ENCODE measurements around the gene NFATC1.

The NFATC1 gene

GRCh38 chr18:79513381-79514081, 117.8 kb downstream of the NFATC1 start:
- in situ Hi-C loops (cut with MboI; ENCODE audit: low sequenced_read_pairs): loop anchor here (10.0 kb wide), 1 partner anchor 109 kb away; no protein-coding TSS in a partner anchor

DNA sequence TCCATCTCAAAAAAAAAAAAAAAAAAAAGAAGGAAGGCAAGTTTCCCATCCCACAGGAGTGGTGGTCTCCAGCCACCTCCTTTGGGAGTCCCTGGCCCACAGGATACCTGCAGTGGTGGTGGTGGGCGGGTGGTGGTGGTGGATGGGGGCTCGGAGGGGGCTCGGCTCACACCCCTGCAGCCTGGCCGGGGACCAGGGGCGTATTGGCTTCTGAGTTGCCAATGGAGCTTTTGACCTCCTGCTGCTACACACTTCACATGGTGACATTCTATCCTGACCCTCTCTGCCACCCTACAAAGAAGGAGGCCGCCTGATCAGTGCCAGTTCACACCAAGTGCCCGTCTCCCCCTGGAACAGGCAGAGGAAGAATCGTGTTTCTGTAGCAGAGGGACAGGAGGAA, 119.6 kb downstream of the NFATC1 start:
- in situ Hi-C loops (cut with MboI; ENCODE audit: low sequenced_read_pairs): loop anchor here (10.0 kb wide), 1 partner anchor 111 kb away; no protein-coding TSS in a partner anchor

DNA sequence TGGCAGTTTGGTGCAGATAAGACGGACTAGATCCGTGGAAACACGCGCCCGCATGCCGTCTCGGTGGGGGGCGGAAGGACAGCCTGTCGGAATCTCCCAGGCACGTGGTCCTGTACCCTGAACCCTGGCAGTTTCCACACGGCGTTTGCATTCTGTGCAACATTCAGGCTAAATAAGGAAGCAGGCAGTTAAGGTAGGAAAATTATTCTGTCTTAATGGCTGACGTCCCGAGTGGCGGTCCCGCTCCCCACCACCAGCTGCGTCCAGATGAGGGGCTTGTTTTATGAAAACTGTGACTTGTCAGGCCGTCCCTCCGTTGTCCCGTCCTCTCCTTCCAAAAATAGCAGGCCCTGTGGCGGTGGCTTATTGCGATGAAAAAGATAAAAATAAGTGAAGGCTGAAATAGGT, 120.2 kb downstream of the NFATC1 start:
- in situ Hi-C loops (cut with MboI; ENCODE audit: low sequenced_read_pairs): loop anchor here (10.0 kb wide), 1 partner anchor 111 kb away; no protein-coding TSS in a partner anchor

DNA sequence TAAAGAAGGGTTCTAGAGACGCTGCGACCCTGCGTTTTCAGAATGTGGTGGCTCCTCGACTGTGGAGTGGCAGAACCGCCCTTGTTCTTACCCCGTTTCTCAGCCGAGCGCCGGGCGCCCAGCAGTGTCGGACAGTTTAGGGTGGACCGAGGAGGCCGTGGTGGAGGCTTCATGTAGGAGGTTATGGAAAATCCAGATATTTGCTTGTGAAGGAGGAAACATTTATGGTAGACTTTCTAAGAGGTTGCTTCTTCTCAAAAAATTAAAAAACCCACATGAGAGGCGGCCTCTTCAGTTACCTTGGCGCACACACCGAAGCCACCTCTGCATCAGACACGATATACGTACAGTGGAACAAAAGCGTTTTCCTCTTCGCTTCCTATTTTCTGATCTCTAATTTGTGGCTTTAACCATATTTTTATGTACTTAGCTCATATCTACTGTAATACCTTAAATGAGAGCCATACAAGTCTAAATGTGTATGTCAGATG, 120.8 kb downstream of the NFATC1 start:
- in situ Hi-C loops (cut with MboI; ENCODE audit: low sequenced_read_pairs): loop anchor here (10.0 kb wide), 1 partner anchor 112 kb away; no protein-coding TSS in a partner anchor

DNA sequence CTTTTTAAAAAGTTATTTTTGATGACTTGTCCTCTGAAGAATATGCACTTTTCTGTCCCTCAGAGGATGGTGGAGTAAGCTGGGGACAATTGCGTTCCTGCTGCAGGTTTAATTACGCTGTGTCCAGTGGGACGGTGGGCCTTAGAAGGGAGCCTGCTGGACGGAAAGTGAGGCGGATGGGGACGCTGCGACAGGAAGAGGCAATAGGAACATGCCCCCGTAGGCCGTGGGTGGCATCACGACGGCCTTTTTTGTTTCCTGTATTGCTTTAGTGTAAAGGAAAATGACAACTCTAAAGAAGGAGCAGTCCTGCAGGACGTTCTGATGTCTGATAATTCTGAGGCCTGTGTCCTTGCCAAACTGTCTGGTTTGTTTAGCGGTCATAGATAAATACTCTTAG, 121.6 kb downstream of the NFATC1 start:
- in situ Hi-C loops (cut with MboI; ENCODE audit: low sequenced_read_pairs): loop anchor here (10.0 kb wide), 1 partner anchor 113 kb away; no protein-coding TSS in a partner anchor

DNA sequence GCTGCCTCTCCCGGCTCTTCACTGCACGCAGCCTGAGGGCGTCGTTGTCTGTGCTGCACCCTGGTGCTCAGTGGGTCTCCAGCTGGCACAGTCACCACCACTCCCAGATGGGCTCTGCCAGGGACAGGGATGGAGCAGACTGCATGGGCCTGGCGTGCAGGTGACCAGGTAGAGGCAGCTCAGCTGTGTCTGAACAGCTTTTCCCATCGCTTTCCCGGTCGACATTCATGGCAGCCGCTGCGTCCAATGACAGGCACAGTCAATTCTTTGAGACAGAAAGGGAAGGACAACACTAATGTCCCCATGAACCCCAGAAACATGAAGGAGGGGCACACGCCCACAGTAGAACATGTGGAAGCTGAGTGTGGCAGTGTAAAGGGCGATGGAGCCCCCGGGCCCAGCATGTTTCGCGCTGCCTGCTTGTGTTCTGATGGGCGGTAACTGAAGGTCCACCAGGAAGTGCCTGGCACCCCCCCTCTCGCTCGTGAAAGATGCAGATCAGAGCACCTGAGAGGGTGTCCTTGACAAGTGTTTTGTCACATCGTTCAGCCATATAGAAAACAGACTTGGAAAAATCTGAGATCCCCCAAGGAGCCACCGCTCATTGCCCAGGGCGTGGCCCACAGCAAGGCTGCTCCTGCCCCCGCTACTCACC, 122.4 kb downstream of the NFATC1 start:
- in situ Hi-C loops (cut with MboI; ENCODE audit: low sequenced_read_pairs): loop anchor here (10.0 kb wide), 1 partner anchor 113 kb away; no protein-coding TSS in a partner anchor

DNA sequence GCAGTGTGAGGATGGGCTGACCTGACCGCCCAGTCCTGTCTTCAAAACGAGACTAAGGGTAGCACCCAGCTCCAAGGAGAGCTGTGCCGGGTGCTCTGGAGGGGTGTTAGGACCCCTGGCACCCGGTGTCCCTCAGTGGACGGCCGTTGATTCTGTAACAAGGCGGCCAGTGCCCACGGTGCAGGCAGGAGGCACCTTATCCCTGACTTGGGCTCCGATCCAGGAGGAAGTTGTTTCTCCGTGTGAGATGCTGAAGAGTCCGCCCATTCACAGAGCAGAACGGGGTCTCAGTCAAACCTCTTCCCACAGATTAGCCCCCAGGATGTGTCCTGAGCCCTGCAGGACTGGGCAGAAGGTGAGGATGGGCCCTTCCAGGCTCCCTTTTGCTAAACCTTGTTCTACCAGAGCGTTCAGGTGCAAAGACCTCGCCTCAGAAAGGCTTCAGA, 123.0 kb downstream of the NFATC1 start:
- in situ Hi-C loops (cut with MboI; ENCODE audit: low sequenced_read_pairs): loop anchor here (10.0 kb wide), 1 partner anchor 114 kb away; no protein-coding TSS in a partner anchor

DNA sequence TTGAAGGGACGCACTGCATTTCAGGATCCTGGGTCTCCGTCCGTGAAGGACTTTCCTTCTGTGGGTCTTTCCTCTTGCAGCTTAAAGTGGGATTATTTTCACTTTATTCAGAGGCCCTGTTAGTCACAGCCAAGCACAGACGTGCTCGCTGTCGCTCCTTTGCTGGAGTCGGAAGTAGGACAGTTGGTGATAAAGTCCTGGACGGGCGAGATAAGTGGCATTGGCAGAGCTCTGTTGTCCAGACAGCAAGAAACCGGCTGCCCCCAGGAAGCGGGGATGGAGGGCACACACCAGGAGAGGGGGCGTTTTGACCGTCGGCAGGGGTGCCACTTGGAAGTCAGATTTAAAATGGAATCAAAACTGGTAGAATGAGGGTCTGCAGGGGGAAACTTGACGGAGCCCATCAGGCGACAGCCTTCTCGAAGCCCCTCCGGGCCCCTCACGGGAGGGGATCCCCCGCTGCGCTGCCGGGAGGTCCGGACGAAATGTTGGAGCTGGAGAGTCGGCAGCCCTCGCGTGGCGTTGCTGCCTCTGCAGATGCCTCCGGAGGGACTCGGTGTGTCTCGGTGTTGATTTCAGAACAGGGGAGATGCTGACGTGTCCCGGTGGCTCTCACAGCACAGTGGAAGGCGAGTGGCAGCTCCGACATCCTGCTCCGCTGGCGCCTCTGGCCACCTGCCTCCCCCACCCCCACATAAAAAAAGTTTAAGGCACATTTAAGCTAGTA, 124.2 kb downstream of the NFATC1 start:
- in situ Hi-C loops (cut with MboI; ENCODE audit: low sequenced_read_pairs): loop anchor here (10.0 kb wide), 1 partner anchor 115 kb away; no protein-coding TSS in a partner anchor

DNA sequence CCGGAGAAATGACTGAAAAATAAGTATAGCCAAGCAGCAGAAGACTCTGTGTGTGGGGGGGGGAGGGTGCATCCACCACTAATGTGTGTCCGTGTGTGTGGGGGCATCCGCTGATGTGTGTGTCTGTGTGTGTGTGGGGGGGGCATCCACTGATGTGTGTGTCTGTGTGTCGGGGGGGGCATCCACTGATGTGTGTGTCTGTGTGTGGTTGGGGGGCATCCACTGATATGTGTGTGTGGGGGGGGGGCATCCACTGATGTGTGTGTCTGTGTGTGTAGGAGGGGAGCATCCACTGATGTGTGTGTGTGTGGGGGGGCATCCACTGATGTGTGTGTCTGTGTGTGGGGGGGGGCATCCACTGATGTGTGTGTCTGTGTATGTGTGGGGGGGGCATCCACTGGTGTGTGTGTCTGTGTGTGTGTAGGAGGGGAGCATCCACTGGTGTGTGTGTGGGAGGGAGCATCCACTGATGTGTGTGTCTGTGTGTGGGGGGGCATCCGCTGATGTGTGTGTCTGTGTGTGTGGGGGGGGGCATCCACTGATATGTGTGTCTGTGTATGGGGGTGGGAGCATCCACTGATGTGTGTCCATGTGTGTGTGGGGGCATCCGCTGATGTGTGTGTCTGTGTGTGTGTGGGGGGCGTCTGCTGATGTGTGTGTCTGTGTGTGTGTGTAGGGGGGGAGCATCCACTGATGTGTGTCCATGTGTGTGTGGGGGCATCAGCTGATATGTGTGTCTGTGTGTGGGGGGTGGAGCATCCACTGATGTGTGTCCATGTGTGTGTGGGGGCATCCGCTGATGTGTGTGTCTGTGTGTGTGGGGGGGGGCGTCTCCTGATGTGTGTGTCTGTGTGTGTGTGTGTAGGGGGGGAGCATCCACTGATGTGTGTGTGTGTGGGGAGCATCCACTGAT, 125.0 kb downstream of the NFATC1 start:
- in situ Hi-C loops (cut with MboI; ENCODE audit: low sequenced_read_pairs): no loop called here

DNA sequence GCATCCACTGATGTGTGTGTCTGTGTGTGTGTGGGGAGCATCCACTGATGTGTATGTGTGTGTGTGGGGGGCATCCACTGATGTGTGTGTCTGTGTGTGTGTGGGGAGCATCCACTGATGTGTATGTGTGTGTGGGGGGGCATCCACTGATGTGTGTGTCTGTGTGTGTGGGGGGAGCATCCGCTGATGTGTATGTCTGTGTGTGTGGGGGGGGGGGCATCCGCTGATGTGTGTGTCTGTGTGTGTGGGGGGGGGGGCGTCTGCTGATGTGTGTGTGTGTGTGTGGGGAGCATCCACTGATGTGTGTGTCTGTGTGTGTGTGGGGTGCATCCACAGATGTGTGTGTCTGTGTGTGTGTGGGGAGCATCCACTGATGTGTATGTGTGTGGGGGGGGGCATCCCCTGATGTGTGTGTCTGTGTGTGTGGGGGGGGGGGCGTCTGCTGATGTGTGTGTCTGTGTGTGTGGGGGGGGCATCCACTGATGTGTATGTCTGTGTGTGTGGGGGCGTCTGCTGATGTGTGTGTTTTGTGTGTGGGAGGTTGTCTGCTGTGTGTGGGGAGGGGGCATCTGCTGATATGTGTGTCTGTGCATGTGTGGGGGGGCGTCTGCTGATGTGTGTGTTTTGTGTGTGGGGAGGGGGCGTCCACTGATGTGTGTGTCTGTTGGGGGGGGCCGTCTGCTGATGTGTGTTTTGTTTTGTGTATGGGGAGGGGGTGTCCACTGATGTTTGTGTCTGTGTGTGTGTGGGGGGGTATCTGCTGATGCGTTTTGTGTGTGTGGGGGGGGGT, 125.9 kb downstream of the NFATC1 start:
- in situ Hi-C loops (cut with MboI; ENCODE audit: low sequenced_read_pairs): no loop called here

- in situ Hi-C loops (cut with MboI; ENCODE audit: low sequenced_read_pairs): no loop called here
Observed at GRCh38 chr18:79522451-79523205, 126.9 kb downstream of the NFATC1 start.

- in situ Hi-C loops (cut with MboI; ENCODE audit: low sequenced_read_pairs): no loop called here
Observed at GRCh38 chr18:79523206-79523735, 127.5 kb downstream of the NFATC1 start.

DNA sequence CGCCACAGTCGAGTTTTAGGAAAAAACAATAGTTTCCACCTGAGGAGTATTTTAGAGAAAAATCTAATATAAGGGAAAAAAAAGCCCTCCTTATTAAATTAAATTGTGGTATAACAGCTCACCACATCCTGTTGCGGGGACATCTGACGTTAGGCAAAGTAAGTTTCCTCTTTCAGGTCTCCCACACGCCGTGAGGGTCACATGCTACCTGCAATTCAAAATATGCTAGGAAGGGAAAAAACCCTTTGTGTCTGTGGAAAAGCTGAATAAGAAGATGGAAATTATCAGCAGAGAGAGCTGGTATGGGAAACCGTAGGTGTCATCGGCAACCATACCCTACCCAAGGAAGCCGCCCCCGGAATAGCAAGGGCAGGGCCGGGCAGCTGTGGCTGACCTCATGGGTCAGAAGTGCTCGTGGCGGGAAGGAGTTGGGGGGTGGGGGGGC, 128.0 kb downstream of the NFATC1 start:
- in situ Hi-C loops (cut with MboI; ENCODE audit: low sequenced_read_pairs): no loop called here

GRCh38 chr18:79524181-79525078, 128.7 kb downstream of the NFATC1 start:
- in situ Hi-C loops (cut with MboI; ENCODE audit: low sequenced_read_pairs): no loop called here

DNA sequence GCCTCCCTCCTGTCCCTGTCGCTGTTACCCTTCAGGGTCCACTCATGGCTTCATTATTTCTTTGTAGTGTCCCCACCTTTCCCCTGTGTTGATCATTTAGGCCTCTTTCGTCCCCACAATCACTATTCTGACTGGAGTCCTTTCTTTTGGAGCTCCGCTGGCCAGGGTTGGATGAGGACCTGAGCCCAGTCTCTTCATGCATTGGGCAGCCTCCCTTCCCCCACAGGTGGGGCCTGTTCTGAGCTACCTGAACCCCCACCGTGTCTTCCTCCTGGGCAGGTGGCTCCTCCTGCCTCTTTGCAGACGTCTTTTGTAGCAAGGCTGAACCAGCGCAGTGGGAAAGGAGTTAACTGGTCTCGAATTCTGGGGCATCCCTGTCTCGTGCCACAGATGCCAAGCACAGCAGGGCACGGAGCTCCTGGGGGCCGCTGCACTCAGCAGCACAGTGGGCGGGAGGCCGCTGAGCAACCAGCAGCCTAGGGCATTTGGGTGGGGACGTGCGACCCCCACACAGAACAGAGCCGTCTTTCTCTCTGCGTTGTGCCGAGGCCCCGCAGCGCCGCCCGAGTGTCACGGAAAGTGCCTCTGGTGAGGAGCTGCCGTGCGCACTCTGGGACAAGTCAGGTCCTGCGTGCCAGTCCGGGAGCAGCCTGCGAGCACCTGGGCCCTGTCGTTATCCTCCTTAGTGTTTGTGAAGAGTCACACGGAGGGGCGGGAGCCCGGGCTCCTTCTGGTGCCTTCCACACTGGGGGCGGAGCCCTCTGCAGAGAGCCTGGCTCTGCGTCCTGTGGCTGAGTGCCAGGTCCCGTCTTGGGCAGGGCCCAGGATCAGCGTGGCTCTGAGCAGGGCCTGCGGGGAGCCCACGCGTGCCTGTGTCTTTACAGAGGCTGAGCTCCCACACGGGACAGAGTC, 130.1 kb downstream of the NFATC1 start:
- in situ Hi-C loops (cut with MboI; ENCODE audit: low sequenced_read_pairs): no loop called here
